ENCODE data around the gene DCK.
"Not testable (repeated sequence)": the region's sequence is repeated elsewhere in the genome, so short reads cannot be mapped to it uniquely, and the experiment has no call there.

Gene DCK

DNA sequence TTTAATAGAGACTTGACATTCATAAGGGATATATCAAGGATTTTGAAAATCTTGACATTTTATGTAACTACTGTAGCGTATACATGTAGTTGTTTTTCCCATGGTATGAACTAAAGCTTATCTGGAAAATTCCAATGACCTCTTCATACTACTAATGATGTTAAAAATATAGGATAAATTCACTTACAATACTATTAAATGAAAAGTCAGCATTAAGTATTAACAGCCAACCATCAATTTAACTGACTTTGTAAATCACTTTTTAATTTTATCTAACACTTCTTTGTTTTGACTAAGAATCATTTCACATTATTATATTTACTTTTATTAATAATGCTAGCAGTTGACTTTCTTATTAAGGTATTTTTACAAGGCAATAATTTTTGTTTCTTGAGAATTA lies 34.2 kb downstream of the DCK start:
- no peaks in the 10 kb centered on the region for H3K27me3 ChIP-seq (ENCODE audit: insufficient read depth, low read depth)
- H4K20me1 ChIP-seq (ENCODE audit: insufficient read depth): no peaks in the 10 kb centered on the region
- H3K4me2 ChIP-seq: no peak overlapping the region
- no peaks in the 10 kb centered on the region; the same call in 1 of the 2 replicates for H3K36me3 ChIP-seq (ENCODE audit: insufficient read depth)
- H3K4me3 ChIP-seq (IDR thresholded peaks at IDR 0.05; ENCODE audit: insufficient read depth, low read depth, low read length): no peak overlapping the region
- H2AFZ ChIP-seq (ENCODE audit: low read depth): no peak overlapping the region
- no peaks in the 10 kb centered on the region for H3K79me2 ChIP-seq (ENCODE audit: insufficient read depth, low read depth)
- H3K27ac ChIP-seq: no peak overlapping the region
- H3K4me1 ChIP-seq (ENCODE audit: low read depth, poor library complexity, severe bottlenecking): no peaks in the 10 kb centered on the region
- no peak overlapping the region for H3K9ac ChIP-seq
- TF ChIP-seq CTCF (conservative IDR thresholded peaks at IDR 0.05; ENCODE audit: low read depth, low read length): no peak

DNA sequence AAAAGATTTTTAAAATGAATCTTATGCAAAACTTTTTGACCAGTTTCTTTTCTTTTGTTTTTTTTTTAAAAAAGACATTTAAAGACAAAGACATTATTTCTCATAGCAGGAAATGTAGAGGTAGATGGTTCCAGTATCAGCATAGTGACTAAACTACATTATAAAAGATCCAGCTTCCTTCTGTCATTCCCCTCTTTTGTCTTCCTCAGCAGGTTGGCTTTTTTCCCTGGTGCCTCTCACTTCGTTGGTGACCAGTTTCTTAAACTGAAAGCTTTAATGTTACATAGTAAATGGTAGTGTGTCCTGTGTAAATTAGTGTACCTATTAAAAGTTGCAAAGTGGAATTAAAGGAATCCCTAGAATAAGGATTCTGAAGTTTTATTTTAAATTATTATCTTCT lies 36.1 kb downstream of the DCK start:
- H3K36me3 ChIP-seq (ENCODE audit: insufficient read depth): no peaks in the 10 kb centered on the region
- H3K27me3 ChIP-seq (ENCODE audit: insufficient read depth, low read depth): no peaks in the 10 kb centered on the region
- H3K4me3 ChIP-seq (IDR thresholded peaks at IDR 0.05; ENCODE audit: insufficient read depth, low read depth, low read length): no peak overlapping the region

DNA sequence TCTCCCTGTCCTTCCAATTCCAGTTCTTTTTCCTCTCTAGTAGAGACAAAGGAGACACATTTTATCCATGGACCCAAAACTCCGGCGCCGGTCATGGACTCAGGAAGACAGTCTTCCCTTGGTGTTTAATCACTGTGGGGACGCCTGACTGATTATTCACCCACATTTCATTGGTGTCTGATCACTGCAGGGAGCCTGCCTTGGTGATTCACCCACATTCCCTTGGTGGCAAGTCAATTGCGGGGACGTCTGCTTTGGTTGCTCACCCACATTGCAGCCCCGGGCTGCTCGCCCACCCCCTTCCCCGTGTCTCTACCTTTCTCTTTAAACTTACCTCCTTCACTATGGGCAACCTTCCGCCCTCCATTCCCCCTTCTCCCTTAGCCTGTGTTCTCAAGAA lies 38.7 kb downstream of the DCK start:
- H3K27me3 ChIP-seq (ENCODE audit: insufficient read depth, low read depth); H2AFZ ChIP-seq (ENCODE audit: low read depth); H3K27ac ChIP-seq; H3K4me3 ChIP-seq (IDR thresholded peaks at IDR 0.05; ENCODE audit: insufficient read depth, low read depth, low read length); H4K20me1 ChIP-seq (ENCODE audit: insufficient read depth); H3K4me1 ChIP-seq (ENCODE audit: low read depth, poor library complexity, severe bottlenecking); H3K79me2 ChIP-seq (ENCODE audit: insufficient read depth, low read depth); H3K9ac ChIP-seq; H3K36me3 ChIP-seq (ENCODE audit: insufficient read depth); H3K4me2 ChIP-seq: not testable (repeated sequence)

More for the DNA sequence above, 36.1 kb downstream of the DCK start:
- no peak overlapping the region for H3K27ac ChIP-seq
- no peaks in the 10 kb centered on the region for H3K4me1 ChIP-seq (ENCODE audit: low read depth, poor library complexity, severe bottlenecking)
- H3K79me2 ChIP-seq (ENCODE audit: insufficient read depth, low read depth): no peaks in the 10 kb centered on the region
- H3K4me2 ChIP-seq: no peak overlapping the region
- H2AFZ ChIP-seq (ENCODE audit: low read depth): no peak overlapping the region
- TF ChIP-seq CTCF (conservative IDR thresholded peaks at IDR 0.05; ENCODE audit: low read depth, low read length): no peak
- H3K9ac ChIP-seq: no peak overlapping the region
- H4K20me1 ChIP-seq (ENCODE audit: insufficient read depth): no peaks in the 10 kb centered on the region

DNA sequence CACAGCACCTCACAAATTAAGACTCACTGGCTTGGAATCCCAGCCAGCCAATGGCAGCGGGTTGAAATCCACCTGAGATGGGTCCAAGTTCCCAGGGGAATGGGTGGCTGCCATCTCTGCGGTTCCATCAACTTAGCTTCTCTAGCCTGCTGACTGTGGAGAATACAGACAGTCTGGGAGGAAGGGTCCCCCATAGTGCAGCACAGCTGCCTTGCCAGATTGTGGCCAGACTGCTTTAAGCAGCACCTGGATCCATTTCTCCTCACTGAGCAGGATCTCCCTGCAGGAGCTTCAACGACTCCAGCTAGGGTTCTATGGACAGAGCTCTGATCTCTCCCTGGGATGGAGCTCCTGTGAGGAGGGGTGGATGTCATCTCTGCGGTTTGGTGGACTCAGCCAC lies 51.8 kb downstream of the DCK start:
- Histone ChIP-seq H3K27ac (no peak overlapping the region), H4K20me1 (ENCODE audit: insufficient read depth) (no peaks in the 10 kb centered on the region), H3K4me3 (IDR thresholded peaks at IDR 0.05; ENCODE audit: insufficient read depth, low read depth, low read length) (no peak overlapping the region), H3K4me2 (no peak overlapping the region), H3K4me1 (ENCODE audit: low read depth, poor library complexity, severe bottlenecking) (peaks cover 16% of the 10 kb centered on the region), H3K27me3 (ENCODE audit: insufficient read depth, low read depth) (no peaks in the 10 kb centered on the region), H3K79me2 (ENCODE audit: insufficient read depth, low read depth) (no peaks in the 10 kb centered on the region), H3K36me3 (ENCODE audit: insufficient read depth) (no peaks in the 10 kb centered on the region), H2AFZ (ENCODE audit: low read depth) (no peak overlapping the region), H3K9ac (no peak overlapping the region)
- no peak for TF ChIP-seq CTCF (conservative IDR thresholded peaks at IDR 0.05; ENCODE audit: low read depth, low read length)

GRCh38 chr4:71049395-71049794 lies 55.9 kb downstream of the DCK start:
- Histone ChIP-seq H3K36me3 (ENCODE audit: insufficient read depth) (no peaks in the 10 kb centered on the region), H3K79me2 (ENCODE audit: insufficient read depth, low read depth) (no peaks in the 10 kb centered on the region)

More at GRCh38 chr4:71049395-71049794, 55.9 kb downstream of the DCK start:
- Histone ChIP-seq H4K20me1 (ENCODE audit: insufficient read depth) (no peaks in the 10 kb centered on the region), H3K4me3 (IDR thresholded peaks at IDR 0.05; ENCODE audit: insufficient read depth, low read depth, low read length) (no peak overlapping the region), H3K27ac (no peak overlapping the region), H3K9ac (no peak overlapping the region), H3K4me1 (ENCODE audit: low read depth, poor library complexity, severe bottlenecking) (peaks cover 16% of the 10 kb centered on the region), H2AFZ (ENCODE audit: low read depth) (no peak overlapping the region), H3K4me2 (no peak overlapping the region), H3K27me3 (ENCODE audit: insufficient read depth, low read depth) (no peaks in the 10 kb centered on the region)
- TF ChIP-seq CTCF (conservative IDR thresholded peaks at IDR 0.05; ENCODE audit: low read depth, low read length): no peak

Measured in KMS-11 (cell line).